ENCODE measurements around the gene RAPGEF3. TPM values are rescaled to one million over a fixed set of nuclear protein-coding genes. Genes with fewer than 3 reads are reported as not detected.
A peak's percentile ranks its signal among the peaks of the same experiment; 100 is the strongest.

Gene RAPGEF3
- total and polyA plus RNA-seq, 2 of the 13 experiments (the other 11 are each of a cell fraction or from before 2014, with no cell fraction given) = 0.07 TPM

DNA sequence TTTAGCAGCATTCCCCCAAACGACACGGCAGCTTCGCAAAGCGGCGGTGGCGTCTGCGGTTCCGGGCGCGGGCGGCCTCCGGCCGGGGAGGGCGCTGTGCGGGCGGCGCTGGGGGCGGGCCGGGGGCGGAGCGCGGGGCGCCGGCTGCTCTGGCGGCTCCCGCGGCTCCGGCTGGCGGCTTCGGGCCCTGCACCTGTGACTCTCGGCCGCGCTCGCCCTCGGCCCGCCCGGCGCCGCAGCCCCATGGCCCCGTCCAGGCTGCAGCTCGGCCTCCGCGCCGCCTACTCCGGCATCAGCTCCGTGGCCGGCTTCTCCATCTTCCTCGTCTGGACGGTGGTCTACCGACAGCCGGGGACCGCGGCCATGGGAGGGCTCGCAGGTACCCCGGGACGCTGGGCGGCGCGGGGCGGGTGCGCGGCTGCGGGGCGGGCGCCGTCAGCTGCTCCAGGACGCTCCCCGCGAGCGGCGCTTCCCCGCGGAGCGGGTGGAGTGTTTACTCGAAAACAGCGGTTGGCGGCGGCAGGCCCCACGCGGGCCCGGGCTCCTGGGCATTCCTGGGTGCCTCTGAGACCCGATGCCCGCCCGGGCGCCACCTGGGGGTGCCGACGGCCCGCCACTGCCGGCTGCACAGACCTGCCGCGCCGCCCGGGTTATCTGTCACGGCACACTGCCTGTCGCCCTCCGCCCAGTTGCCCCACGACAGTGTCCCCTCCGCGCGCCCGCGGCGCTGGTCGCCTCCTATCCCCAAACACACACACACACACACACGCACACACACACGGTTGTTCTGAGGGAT, 14.6 kb upstream of the RAPGEF3 start, which contains the start of gene SLC48A1 (continued):
- no peak for TF ChIP-seq ZKSCAN8 (CRISPR knock-in tag; IDR thresholded peaks at IDR 0.05; ENCODE audit: borderline replicate concordance)
- TF ChIP-seq, protein P1, sequence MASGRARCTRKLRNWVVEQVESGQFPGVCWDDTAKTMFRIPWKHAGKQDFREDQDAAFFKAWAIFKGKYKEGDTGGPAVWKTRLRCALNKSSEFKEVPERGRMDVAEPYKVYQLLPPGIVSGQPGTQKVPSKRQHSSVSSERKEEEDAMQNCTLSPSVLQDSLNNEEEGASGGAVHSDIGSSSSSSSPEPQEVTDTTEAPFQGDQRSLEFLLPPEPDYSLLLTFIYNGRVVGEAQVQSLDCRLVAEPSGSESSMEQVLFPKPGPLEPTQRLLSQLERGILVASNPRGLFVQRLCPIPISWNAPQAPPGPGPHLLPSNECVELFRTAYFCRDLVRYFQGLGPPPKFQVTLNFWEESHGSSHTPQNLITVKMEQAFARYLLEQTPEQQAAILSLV (CRISPR knock-in tag; IDR thresholded peaks at IDR 0.05; ENCODE audit: borderline replicate concordance) = 0 out of 2 replicates have a peak, but pooled peaks have one; percentile 4
- TF ChIP-seq PRPF4 (IDR thresholded peaks at IDR 0.05; ENCODE audit: low read depth, low read length, poor library complexity, severe bottlenecking) = no peak
- TF ChIP-seq SP140L (CRISPR knock-in tag; IDR thresholded peaks at IDR 0.05; ENCODE audit: borderline replicate concordance) = no peak
- no peak for TF ChIP-seq ZMAT5 (CRISPR knock-in tag; IDR thresholded peaks at IDR 0.05; ENCODE audit: borderline replicate concordance, low read depth)
- TF ChIP-seq SRSF1 (optimal IDR thresholded peaks at IDR 0.05; ENCODE audit: low read depth, low read length) = no peak
- peak; percentile 40; the same call in 1 of the 2 replicates for TF ChIP-seq ZNF446 (CRISPR knock-in tag; IDR thresholded peaks at IDR 0.05)
- TF ChIP-seq HHEX (CRISPR knock-in tag; IDR thresholded peaks at IDR 0.05) = no peak
- no peak for TF ChIP-seq GATA4 (IDR thresholded peaks at IDR 0.05; ENCODE audit: borderline replicate concordance, low read depth)
- TF ChIP-seq DR1 (CRISPR knock-in tag; IDR thresholded peaks at IDR 0.05) = no peak
- TF ChIP-seq IKZF1 (IDR thresholded peaks at IDR 0.05) = no peak
- no peak for TF ChIP-seq ATRX (CRISPR knock-in tag; IDR thresholded peaks at IDR 0.05; ENCODE audit: borderline replicate concordance)
- no peak for TF ChIP-seq ZFP90 (CRISPR knock-in tag; IDR thresholded peaks at IDR 0.05; ENCODE audit: borderline replicate concordance)
- TF ChIP-seq FLYWCH1 (CRISPR knock-in tag; IDR thresholded peaks at IDR 0.05) = no peak
- no peak for TF ChIP-seq TARDBP (CRISPR knock-in tag; IDR thresholded peaks at IDR 0.05)
- 0 out of 2 replicates have a peak, but pooled peaks have one; percentile 39 for TF ChIP-seq TOPORS (CRISPR knock-in tag; IDR thresholded peaks at IDR 0.05)
- no peak for TF ChIP-seq ZSCAN12 (CRISPR knock-in tag; IDR thresholded peaks at IDR 0.05)
- TF ChIP-seq HNF1A (IDR thresholded peaks at IDR 0.05; ENCODE audit: low read depth) = no peak
- no peak for TF ChIP-seq HNF1A (CRISPR knock-in tag; IDR thresholded peaks at IDR 0.05; ENCODE audit: borderline replicate concordance)
- TF ChIP-seq ZNF205 (CRISPR knock-in tag; IDR thresholded peaks at IDR 0.05) = no peak
- TF ChIP-seq, protein P2, sequence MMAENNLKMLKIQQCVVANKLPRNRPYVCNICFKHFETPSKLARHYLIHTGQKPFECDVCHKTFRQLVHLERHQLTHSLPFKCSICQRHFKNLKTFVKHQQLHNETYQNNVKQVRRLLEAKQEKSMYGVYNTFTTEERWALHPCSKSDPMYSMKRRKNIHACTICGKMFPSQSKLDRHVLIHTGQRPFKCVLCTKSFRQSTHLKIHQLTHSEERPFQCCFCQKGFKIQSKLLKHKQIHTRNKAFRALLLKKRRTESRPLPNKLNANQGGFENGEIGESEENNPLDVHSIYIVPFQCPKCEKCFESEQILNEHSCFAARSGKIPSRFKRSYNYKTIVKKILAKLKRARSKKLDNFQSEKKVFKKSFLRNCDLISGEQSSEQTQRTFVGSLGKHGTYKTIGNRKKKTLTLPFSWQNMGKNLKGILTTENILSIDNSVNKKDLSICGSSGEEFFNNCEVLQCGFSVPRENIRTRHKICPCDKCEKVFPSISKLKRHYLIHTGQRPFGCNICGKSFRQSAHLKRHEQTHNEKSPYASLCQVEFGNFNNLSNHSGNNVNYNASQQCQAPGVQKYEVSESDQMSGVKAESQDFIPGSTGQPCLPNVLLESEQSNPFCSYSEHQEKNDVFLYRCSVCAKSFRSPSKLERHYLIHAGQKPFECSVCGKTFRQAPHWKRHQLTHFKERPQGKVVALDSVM (CRISPR knock-in tag; IDR thresholded peaks at IDR 0.05) = no peak
- no peak for TF ChIP-seq MTF1 (CRISPR knock-in tag; IDR thresholded peaks at IDR 0.05)
- no peak for TF ChIP-seq SMYD3 (CRISPR knock-in tag; IDR thresholded peaks at IDR 0.05)
